Activated CD4-positive, alpha-beta T cell treated with anti-CD3 and anti-CD28 coated beads for 24 hours (primary cell): ENCODE measurements around the gene ARHGAP45.

Source experiments
- DNase-seq, 2 donors: peaks; one replicate each; pipeline ENCODE4 v3.0.0-alpha.2; 2020; ENCODE audit warnings: low read depth in 2 of 2

Gene ARHGAP45

GRCh38 chr19:1086613-1087012, 19.6 kb downstream of the ARHGAP45 start:
- DNase-seq: no peak

- no peak for DNase-seq
Measured at GRCh38 chr19:1087813-1088415, 20.9 kb downstream of the ARHGAP45 start.

GRCh38 chr19:1088416-1089010, 21.5 kb downstream of the ARHGAP45 start:
- DNase-seq: no peak

- DNase-seq: no peak
Measured at GRCh38 chr19:1089126-1089771, 22.3 kb downstream of the ARHGAP45 start.

- no peak for DNase-seq
Measured at GRCh38 chr19:1089891-1090290, 22.9 kb downstream of the ARHGAP45 start.

GRCh38 chr19:1090731-1091543, 24.0 kb downstream of the ARHGAP45 start:
- DNase-seq: no peak

- no peak for DNase-seq
Measured at GRCh38 chr19:1091544-1092175, 24.7 kb downstream of the ARHGAP45 start.

- no peak for DNase-seq
Measured at GRCh38 chr19:1093330-1093729, 26.4 kb downstream of the ARHGAP45 start.

GRCh38 chr19:1093811-1094553, 27.0 kb downstream of the ARHGAP45 start:
- no peak for DNase-seq

GRCh38 chr19:1094655-1094977, 27.6 kb downstream of the ARHGAP45 start:
- DNase-seq: no peak

- DNase-seq: peak; percentile 96 to 97
Measured at GRCh38 chr19:1094978-1095701, 28.2 kb downstream of the ARHGAP45 start, which contains the start of gene POLR2E. Gene POLR2E, minus strand, starts transcription at chr19:1095375. Its CDS starts 60 bp downstream, at chr19:1095315.

GRCh38 chr19:1097810-1098176, 30.8 kb downstream of the ARHGAP45 start:
- no peak for DNase-seq

GRCh38 chr19:1098177-1099051, 31.4 kb downstream of the ARHGAP45 start:
- no peak for DNase-seq

- DNase-seq: no peak
Measured at GRCh38 chr19:1101337-1101698, 34.4 kb downstream of the ARHGAP45 start.

- DNase-seq: no peak
Measured at GRCh38 chr19:1102407-1103131, 35.6 kb downstream of the ARHGAP45 start.

GRCh38 chr19:1103132-1103707, 36.3 kb downstream of the ARHGAP45 start:
- no peak for DNase-seq

GRCh38 chr19:1103708-1104310, 36.8 kb downstream of the ARHGAP45 start, which contains the start of gene GPX4:
Gene GPX4, plus strand, starts transcription at chr19:1103994. Its CDS starts 50 bp downstream, at chr19:1104044.
- peak; percentile 97 to 98 for DNase-seq
